ENCODE measurements around the gene AGTRAP. TPM values are rescaled to one million over a fixed set of nuclear protein-coding genes. Genes with fewer than 3 reads are reported as not detected.

AGTRAP gene
- total and polyA plus RNA-seq, 2 of the 8 experiments (the other 6 are each of a cell fraction or from before 2014, with no cell fraction given) = 69.7 to 192 TPM

DNA sequence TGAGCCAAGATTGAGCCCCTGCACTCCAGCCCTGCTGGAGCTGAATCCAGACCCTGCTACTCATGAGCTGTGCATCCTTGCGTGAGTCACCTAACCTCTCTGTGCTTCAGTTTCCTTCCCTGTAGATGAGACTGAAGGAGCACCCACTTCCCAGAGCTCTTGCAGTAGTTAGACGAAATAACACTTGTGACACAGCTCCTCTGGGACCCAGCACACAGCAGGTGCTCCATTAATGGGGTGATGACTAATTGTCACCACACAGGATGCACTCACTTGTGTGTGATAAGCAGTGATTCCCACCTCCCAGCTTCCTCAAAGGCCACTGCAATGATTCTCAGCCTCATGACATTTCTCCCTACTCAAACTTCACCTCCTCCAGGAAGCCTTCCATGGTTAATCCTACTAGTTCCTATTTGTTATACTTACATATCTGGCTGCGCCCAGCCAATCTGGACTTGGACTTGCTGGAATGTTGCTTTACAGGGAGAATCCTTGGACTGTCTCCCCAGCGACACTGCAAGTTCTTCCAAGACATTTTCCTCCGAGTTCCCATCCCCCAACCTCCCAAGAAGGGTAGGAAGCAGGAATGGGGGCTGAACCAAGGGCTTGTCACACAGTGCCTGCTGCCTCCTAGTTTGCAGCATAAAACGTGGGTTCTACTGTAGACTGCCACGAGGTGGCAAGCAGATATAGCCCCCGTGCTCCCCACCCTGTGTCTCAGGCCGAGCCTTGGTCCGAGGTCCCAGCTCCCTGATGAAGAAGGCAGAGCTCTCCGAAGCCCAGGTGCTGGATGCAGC lies 27.2 kb upstream of the AGTRAP start:
- Histone ChIP-seq H3K27ac (ENCODE audit: low read depth, low read length) (no peak overlapping the region), H3K18ac (ENCODE audit: extremely low read depth, low read length) (no peak overlapping the region), H3K4ac (replicated peaks; ENCODE audit: insufficient read length, low read depth, low read length) (no peak overlapping the region), H4K91ac (replicated peaks; ENCODE audit: insufficient read length, low read length) (no peak overlapping the region), H3K27me3 (replicated peaks in 1 of 4; ENCODE audit: control insufficient read depth in 3 of 4, extremely low read depth in 1 of 4, insufficient read depth in 3 of 4, low read length in 3 of 4) (no peaks in the 10 kb centered on the region), H2BK12ac (ENCODE audit: low read depth, low read length) (0 out of 2 replicates have a peak overlapping the region, but pooled peaks have one; percentile 39), H3K79me2 (ENCODE audit: control insufficient read depth in 1 of 2, insufficient read depth in 2 of 2, low read length in 2 of 2) (no peaks in the 10 kb centered on the region), H4K8ac (ENCODE audit: extremely low read depth, insufficient read depth, low read length) (no peak overlapping the region), H3K4me3 (ENCODE audit: extremely low read depth in 1 of 4, insufficient read depth in 2 of 4, low read depth in 3 of 4, low read length in 4 of 4) (no peak overlapping the region), H4K5ac (ENCODE audit: insufficient read length, low read depth, low read length) (no peak overlapping the region), H2AK5ac (ENCODE audit: low read depth, low read length) (no peak overlapping the region), H3K36me3 (ENCODE audit: control insufficient read depth in 2 of 4, insufficient read depth in 4 of 4, low read length in 3 of 4) (peaks cover 0 to 4% (median 2%) of the 10 kb centered on the region in 4 experiments; a peak in 5 of 8 replicates), H2BK20ac (ENCODE audit: low read length) (no peak overlapping the region), H3K14ac (ENCODE audit: insufficient read length) (no peak overlapping the region), H3K23me2 (ENCODE audit: low read depth, low read length) (no peaks in the 10 kb centered on the region), H2BK15ac (ENCODE audit: low read length) (no peak overlapping the region), H4K20me1 (replicated peaks in 1 of 2; ENCODE audit: control insufficient read depth in 1 of 2, insufficient read depth in 2 of 2, low read length in 2 of 2) (no peaks in the 10 kb centered on the region), H3K23ac (ENCODE audit: insufficient read length) (no peak overlapping the region), H3K79me1 (ENCODE audit: low read depth, low read length) (no peaks in the 10 kb centered on the region; the same call in 1 of the 2 replicates), H3K9ac (replicated peaks in 1 of 4; ENCODE audit: extremely low read depth in 1 of 4, low read depth in 3 of 4, low read length in 3 of 4) (no peak overlapping the region), H3K56ac (replicated peaks; ENCODE audit: insufficient read length, low read depth, low read length) (no peak overlapping the region), H2BK5ac (ENCODE audit: low read depth, low read length) (no peak overlapping the region; the same call in 1 of the 2 replicates), H3K9me3 (ENCODE audit: insufficient read depth in 2 of 2, low read depth in 1 of 2, low read length in 1 of 2) (no peaks in the 10 kb centered on the region), H3K4me1 (replicated peaks in 1 of 4; ENCODE audit: control insufficient read depth in 3 of 4, insufficient read depth in 4 of 4, low read length in 3 of 4) (peaks cover 7 to 35% (median 24%) of the 10 kb centered on the region in 4 experiments), H2BK120ac (replicated peaks; ENCODE audit: low read depth, low read length) (no peak overlapping the region), H3K4me2 (ENCODE audit: insufficient read depth in 1 of 2, low read depth in 2 of 2, low read length in 2 of 2) (no peak overlapping the region), H2AFZ (ENCODE audit: low read length) (no peak overlapping the region)
- ChIA-PET CTCF (ENCODE audit: partially characterized antibody) (interaction anchor here (0.7 to 11.1 kb wide), 15 partner anchors 8 to 752 kb away, joined by 3 to 266 read pairs (median 8); partner anchors contain the start of genes DRAXIN, FBXO2, FBXO44 and FBXO6), POLR2A (ENCODE audit: partially characterized antibody) (interaction anchor here (1.0 to 14.6 kb wide), 9 partner anchors 11 to 58 kb away, joined by 3 to 329 read pairs (median 8); partner anchors contain the start of genes DRAXIN, FBXO6 and MAD2L2)
- 89% methylated on average over 11 of the region's 11 CpGs; no CpG with 5 or more reads in 1 of the 2 experiments for WGBS, 2 experiments (ENCODE audit: extremely low coverage in 1 of 2, insufficient coverage in 1 of 2, insufficient read length in 1 of 2, insufficient replicate concordance in 2 of 2, low coverage in 1 of 2, low lambda C conversion rate in 2 of 2, missing lambda C conversion rate in 1 of 2)
- FAIRE-seq = no peak
- DNase-seq (ENCODE audit: low read depth in 1 of 2, low spot score in 2 of 2) = no peak
- TF ChIP-seq KDM5A (IDR thresholded peaks at IDR 0.05; ENCODE audit: low read length) = no peak
- no peak for TF ChIP-seq EZH2 (IDR thresholded peaks at IDR 0.05; ENCODE audit: low read depth, low read length, severe bottlenecking)
- TF ChIP-seq JUND (IDR thresholded peaks at IDR 0.05; ENCODE audit: low read length) = no peak

Data from H1 (cell line).